ENCODE data around the gene LENG9. TPM values are rescaled to one million over a fixed set of nuclear protein-coding genes. Genes with fewer than 3 reads are reported as not detected.

LENG9 gene
- total and polyA plus RNA-seq, 2 of the 13 experiments (the other 11 are each of a cell fraction or from before 2014, with no cell fraction given), result 0.75 to 2.9 TPM

GRCh38 chr19:54464630-54465425 is 1.2 kb upstream of the LENG9 start (continued):
- TF ChIP-seq CC2D1A (CRISPR knock-in tag; IDR thresholded peaks at IDR 0.05), result no peak
- no peak for TF ChIP-seq HMG20B (CRISPR knock-in tag; conservative IDR thresholded peaks at IDR 0.05)
- TF ChIP-seq CENPT (CRISPR knock-in tag; IDR thresholded peaks at IDR 0.05; ENCODE audit: low read depth), result no peak
- TF ChIP-seq ZNF644 (CRISPR knock-in tag; IDR thresholded peaks at IDR 0.05; ENCODE audit: low read depth), result no peak
- TF ChIP-seq, protein P1, sequence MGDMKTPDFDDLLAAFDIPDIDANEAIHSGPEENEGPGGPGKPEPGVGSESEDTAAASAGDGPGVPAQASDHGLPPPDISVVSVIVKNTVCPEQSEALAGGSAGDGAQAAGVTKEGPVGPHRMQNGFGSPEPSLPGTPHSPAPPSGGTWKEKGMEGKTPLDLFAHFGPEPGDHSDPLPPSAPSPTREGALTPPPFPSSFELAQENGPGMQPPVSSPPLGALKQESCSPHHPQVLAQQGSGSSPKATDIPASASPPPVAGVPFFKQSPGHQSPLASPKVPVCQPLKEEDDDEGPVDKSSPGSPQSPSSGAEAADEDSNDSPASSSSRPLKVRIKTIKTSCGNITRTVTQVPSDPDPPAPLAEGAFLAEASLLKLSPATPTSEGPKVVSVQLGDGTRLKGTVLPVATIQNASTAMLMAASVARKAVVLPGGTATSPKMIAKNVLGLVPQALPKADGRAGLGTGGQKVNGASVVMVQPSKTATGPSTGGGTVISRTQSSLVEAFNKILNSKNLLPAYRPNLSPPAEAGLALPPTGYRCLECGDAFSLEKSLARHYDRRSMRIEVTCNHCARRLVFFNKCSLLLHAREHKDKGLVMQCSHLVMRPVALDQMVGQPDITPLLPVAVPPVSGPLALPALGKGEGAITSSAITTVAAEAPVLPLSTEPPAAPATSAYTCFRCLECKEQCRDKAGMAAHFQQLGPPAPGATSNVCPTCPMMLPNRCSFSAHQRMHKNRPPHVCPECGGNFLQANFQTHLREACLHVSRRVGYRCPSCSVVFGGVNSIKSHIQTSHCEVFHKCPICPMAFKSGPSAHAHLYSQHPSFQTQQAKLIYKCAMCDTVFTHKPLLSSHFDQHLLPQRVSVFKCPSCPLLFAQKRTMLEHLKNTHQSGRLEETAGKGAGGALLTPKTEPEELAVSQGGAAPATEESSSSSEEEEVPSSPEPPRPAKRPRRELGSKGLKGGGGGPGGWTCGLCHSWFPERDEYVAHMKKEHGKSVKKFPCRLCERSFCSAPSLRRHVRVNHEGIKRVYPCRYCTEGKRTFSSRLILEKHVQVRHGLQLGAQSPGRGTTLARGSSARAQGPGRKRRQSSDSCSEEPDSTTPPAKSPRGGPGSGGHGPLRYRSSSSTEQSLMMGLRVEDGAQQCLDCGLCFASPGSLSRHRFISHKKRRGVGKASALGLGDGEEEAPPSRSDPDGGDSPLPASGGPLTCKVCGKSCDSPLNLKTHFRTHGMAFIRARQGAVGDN (CRISPR knock-in tag; IDR thresholded peaks at IDR 0.05), result peak; percentile 81
- no peak for TF ChIP-seq HOXA9 (CRISPR knock-in tag; IDR thresholded peaks at IDR 0.05; ENCODE audit: borderline replicate concordance)
- TF ChIP-seq ZNF12 (CRISPR knock-in tag; IDR thresholded peaks at IDR 0.05), result 0 out of 2 replicates have a peak, but pooled peaks have one; percentile 22
- TF ChIP-seq, protein P2, sequence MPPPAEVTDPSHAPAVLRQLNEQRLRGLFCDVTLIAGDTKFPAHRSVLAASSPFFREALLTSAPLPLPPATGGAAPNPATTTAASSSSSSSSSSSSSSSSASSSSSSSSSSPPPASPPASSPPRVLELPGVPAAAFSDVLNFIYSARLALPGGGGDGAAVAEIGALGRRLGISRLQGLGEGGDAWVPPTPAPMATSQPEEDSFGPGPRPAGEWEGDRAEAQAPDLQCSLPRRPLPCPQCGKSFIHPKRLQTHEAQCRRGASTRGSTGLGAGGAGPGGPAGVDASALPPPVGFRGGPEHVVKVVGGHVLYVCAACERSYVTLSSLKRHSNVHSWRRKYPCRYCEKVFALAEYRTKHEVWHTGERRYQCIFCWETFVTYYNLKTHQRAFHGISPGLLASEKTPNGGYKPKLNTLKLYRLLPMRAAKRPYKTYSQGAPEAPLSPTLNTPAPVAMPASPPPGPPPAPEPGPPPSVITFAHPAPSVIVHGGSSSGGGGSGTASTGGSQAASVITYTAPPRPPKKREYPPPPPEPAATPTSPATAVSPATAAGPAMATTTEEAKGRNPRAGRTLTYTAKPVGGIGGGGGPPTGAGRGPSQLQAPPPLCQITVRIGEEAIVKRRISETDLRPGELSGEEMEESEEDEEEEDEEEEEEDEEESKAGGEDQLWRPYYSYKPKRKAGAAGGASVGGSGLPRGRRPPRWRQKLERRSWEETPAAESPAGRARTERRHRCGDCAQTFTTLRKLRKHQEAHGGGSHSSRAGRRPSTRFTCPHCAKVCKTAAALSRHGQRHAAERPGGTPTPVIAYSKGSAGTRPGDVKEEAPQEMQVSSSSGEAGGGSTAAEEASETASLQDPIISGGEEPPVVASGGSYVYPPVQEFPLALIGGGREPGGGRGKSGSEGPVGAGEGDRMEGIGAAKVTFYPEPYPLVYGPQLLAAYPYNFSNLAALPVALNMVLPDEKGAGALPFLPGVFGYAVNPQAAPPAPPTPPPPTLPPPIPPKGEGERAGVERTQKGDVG (CRISPR knock-in tag; IDR thresholded peaks at IDR 0.05; ENCODE audit: borderline replicate concordance), result 0 out of 2 replicates have a peak, but pooled peaks have one; percentile 47
- TF ChIP-seq ZNF629 (CRISPR knock-in tag; conservative IDR thresholded peaks at IDR 0.05), result 0 out of 2 replicates have a peak, but pooled peaks have one; percentile 6
- TF ChIP-seq ZNF546 (CRISPR knock-in tag; conservative IDR thresholded peaks at IDR 0.05), result 0 out of 2 replicates have a peak, but pooled peaks have one; percentile 30
- TF ChIP-seq FOXK2 (IDR thresholded peaks at IDR 0.05), result no peak
- 0 out of 2 replicates have a peak, but pooled peaks have one; percentile 51 for TF ChIP-seq SRY (CRISPR knock-in tag; IDR thresholded peaks at IDR 0.05)
- no peak for TF ChIP-seq ZNF776 (CRISPR knock-in tag; IDR thresholded peaks at IDR 0.05)
- TF ChIP-seq, protein P3, sequence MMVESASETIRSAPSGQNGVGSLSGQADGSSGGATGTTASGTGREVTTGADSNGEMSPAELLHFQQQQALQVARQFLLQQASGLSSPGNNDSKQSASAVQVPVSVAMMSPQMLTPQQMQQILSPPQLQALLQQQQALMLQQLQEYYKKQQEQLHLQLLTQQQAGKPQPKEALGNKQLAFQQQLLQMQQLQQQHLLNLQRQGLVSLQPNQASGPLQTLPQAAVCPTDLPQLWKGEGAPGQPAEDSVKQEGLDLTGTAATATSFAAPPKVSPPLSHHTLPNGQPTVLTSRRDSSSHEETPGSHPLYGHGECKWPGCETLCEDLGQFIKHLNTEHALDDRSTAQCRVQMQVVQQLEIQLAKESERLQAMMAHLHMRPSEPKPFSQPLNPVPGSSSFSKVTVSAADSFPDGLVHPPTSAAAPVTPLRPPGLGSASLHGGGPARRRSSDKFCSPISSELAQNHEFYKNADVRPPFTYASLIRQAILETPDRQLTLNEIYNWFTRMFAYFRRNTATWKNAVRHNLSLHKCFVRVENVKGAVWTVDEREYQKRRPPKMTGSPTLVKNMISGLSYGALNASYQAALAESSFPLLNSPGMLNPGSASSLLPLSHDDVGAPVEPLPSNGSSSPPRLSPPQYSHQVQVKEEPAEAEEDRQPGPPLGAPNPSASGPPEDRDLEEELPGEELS (CRISPR knock-in tag; IDR thresholded peaks at IDR 0.05), result no peak
- TF ChIP-seq ZNF326 (CRISPR knock-in tag; IDR thresholded peaks at IDR 0.05; ENCODE audit: borderline replicate concordance), result no peak
- TF ChIP-seq, protein P4, sequence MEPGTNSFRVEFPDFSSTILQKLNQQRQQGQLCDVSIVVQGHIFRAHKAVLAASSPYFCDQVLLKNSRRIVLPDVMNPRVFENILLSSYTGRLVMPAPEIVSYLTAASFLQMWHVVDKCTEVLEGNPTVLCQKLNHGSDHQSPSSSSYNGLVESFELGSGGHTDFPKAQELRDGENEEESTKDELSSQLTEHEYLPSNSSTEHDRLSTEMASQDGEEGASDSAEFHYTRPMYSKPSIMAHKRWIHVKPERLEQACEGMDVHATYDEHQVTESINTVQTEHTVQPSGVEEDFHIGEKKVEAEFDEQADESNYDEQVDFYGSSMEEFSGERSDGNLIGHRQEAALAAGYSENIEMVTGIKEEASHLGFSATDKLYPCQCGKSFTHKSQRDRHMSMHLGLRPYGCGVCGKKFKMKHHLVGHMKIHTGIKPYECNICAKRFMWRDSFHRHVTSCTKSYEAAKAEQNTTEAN (CRISPR knock-in tag; conservative IDR thresholded peaks at IDR 0.05), result 0 out of 2 replicates have a peak, but pooled peaks have one; percentile 58
- no peak for TF ChIP-seq MAZ (IDR thresholded peaks at IDR 0.05; ENCODE audit: borderline replicate concordance, low read depth, low read length)
- 0 out of 2 replicates have a peak, but pooled peaks have one; percentile 58 for TF ChIP-seq MAZ (CRISPR knock-in tag; IDR thresholded peaks at IDR 0.05; ENCODE audit: low read depth)

All from HepG2 (cell line).